ENCODE results near the gene XPO6.

The XPO6 gene

GRCh38 chr16:28155293-28155692 lies 56.5 kb downstream of the XPO6 start:
- Histone ChIP-seq H3K36me3 (ENCODE audit: control insufficient read depth, insufficient read depth, low read length) (peaks cover 76% of the 10 kb centered on the region), H3K4me1 (ENCODE audit: control insufficient read depth, insufficient read depth, low read length, poor library complexity, severe bottlenecking) (no peaks in the 10 kb centered on the region), H3K4me3 (ENCODE audit: extremely low read depth, insufficient read depth, low read length, poor library complexity, severe bottlenecking) (no peak overlapping the region), H3K9me3 (ENCODE audit: control insufficient read depth, low read length) (no peaks in the 10 kb centered on the region), H3K27ac (ENCODE audit: low read depth, low read length, severe bottlenecking) (no peak overlapping the region)
- WGBS, 2 experiments (ENCODE audit: insufficient coverage in 2 of 2) = 80 to 100% methylated on average over 1 of the region's 3 CpGs

GRCh38 chr16:28151180-28151579 lies 60.6 kb downstream of the XPO6 start:
- Histone ChIP-seq H3K4me3 (ENCODE audit: extremely low read depth, insufficient read depth, low read length, poor library complexity, severe bottlenecking) (no peak overlapping the region), H3K4me1 (ENCODE audit: control insufficient read depth, insufficient read depth, low read length, poor library complexity, severe bottlenecking) (no peaks in the 10 kb centered on the region), H3K27ac (ENCODE audit: low read depth, low read length, severe bottlenecking) (no peak overlapping the region), H3K36me3 (ENCODE audit: control insufficient read depth, insufficient read depth, low read length) (peaks cover 92% of the 10 kb centered on the region), H3K9me3 (ENCODE audit: control insufficient read depth, low read length) (no peaks in the 10 kb centered on the region)
- 98 to 100% methylated on average over 2 to 6 of the region's 7 CpGs for WGBS, 2 experiments (ENCODE audit: insufficient coverage in 2 of 2)

GRCh38 chr16:28149011-28149888 lies 62.5 kb downstream of the XPO6 start:
- H3K36me3 ChIP-seq (ENCODE audit: control insufficient read depth, insufficient read depth, low read length) = peaks cover 95% of the 10 kb centered on the region
- no peaks in the 10 kb centered on the region for H3K4me1 ChIP-seq (ENCODE audit: control insufficient read depth, insufficient read depth, low read length, poor library complexity, severe bottlenecking)
- no peak overlapping the region for H3K27ac ChIP-seq (ENCODE audit: low read depth, low read length, severe bottlenecking)
- WGBS, 2 experiments (ENCODE audit: insufficient coverage in 2 of 2) = 96 to 98% methylated on average over 6 of the region's 12 CpGs
- no peaks in the 10 kb centered on the region for H3K9me3 ChIP-seq (ENCODE audit: control insufficient read depth, low read length)
- H3K4me3 ChIP-seq (ENCODE audit: extremely low read depth, insufficient read depth, low read length, poor library complexity, severe bottlenecking) = no peak overlapping the region

GRCh38 chr16:28146536-28146935 lies 65.2 kb downstream of the XPO6 start:
- peaks cover 94% of the 10 kb centered on the region for H3K36me3 ChIP-seq (ENCODE audit: control insufficient read depth, insufficient read depth, low read length)
- H3K27ac ChIP-seq (ENCODE audit: low read depth, low read length, severe bottlenecking) = no peak overlapping the region
- peaks cover 7% of the 10 kb centered on the region for H3K4me1 ChIP-seq (ENCODE audit: control insufficient read depth, insufficient read depth, low read length, poor library complexity, severe bottlenecking)
- 62 to 83% methylated on average over 2 to 3 of the region's 3 CpGs for WGBS, 2 experiments (ENCODE audit: insufficient coverage in 2 of 2)
- H3K9me3 ChIP-seq (ENCODE audit: control insufficient read depth, low read length) = no peaks in the 10 kb centered on the region
- no peak overlapping the region for H3K4me3 ChIP-seq (ENCODE audit: extremely low read depth, insufficient read depth, low read length, poor library complexity, severe bottlenecking)

- Histone ChIP-seq H3K4me3 (ENCODE audit: extremely low read depth, insufficient read depth, low read length, poor library complexity, severe bottlenecking) (no peak overlapping the region), H3K4me1 (ENCODE audit: control insufficient read depth, insufficient read depth, low read length, poor library complexity, severe bottlenecking) (peaks cover 7% of the 10 kb centered on the region), H3K36me3 (ENCODE audit: control insufficient read depth, insufficient read depth, low read length) (peaks cover 94% of the 10 kb centered on the region), H3K27ac (ENCODE audit: low read depth, low read length, severe bottlenecking) (no peak overlapping the region), H3K9me3 (ENCODE audit: control insufficient read depth, low read length) (no peaks in the 10 kb centered on the region)
- WGBS, 2 experiments (ENCODE audit: insufficient coverage in 2 of 2) = 100% methylated on average over 1 of the region's 2 CpGs; no CpG with 5 or more reads in 1 of the 2 experiments
Measured at GRCh38 chr16:28145796-28146195, 66.0 kb downstream of the XPO6 start.

GRCh38 chr16:28140788-28141618 lies 70.8 kb downstream of the XPO6 start:
- H3K9me3 ChIP-seq (ENCODE audit: control insufficient read depth, low read length) = no peaks in the 10 kb centered on the region
- no peak overlapping the region for H3K27ac ChIP-seq (ENCODE audit: low read depth, low read length, severe bottlenecking)
- no peak overlapping the region for H3K4me3 ChIP-seq (ENCODE audit: extremely low read depth, insufficient read depth, low read length, poor library complexity, severe bottlenecking)
- H3K4me1 ChIP-seq (ENCODE audit: control insufficient read depth, insufficient read depth, low read length, poor library complexity, severe bottlenecking) = peaks cover 15% of the 10 kb centered on the region
- H3K36me3 ChIP-seq (ENCODE audit: control insufficient read depth, insufficient read depth, low read length) = peaks cover 83% of the 10 kb centered on the region
- WGBS, 2 experiments (ENCODE audit: insufficient coverage in 2 of 2) = 93 to 95% methylated on average over 3 to 4 of the region's 5 CpGs

- Histone ChIP-seq H3K4me3 (ENCODE audit: extremely low read depth, insufficient read depth, low read length, poor library complexity, severe bottlenecking) (no peak overlapping the region), H3K36me3 (ENCODE audit: control insufficient read depth, insufficient read depth, low read length) (peaks cover 81% of the 10 kb centered on the region), H3K9me3 (ENCODE audit: control insufficient read depth, low read length) (no peaks in the 10 kb centered on the region), H3K27ac (ENCODE audit: low read depth, low read length, severe bottlenecking) (no peak overlapping the region), H3K4me1 (ENCODE audit: control insufficient read depth, insufficient read depth, low read length, poor library complexity, severe bottlenecking) (peaks cover 15% of the 10 kb centered on the region)
- WGBS, 2 experiments (ENCODE audit: insufficient coverage in 2 of 2) = no CpG with 5 or more reads among the region's 1 CpG
Measured at GRCh38 chr16:28139530-28139929, 72.2 kb downstream of the XPO6 start.

- H3K36me3 ChIP-seq (ENCODE audit: control insufficient read depth, insufficient read depth, low read length) = peaks cover 84% of the 10 kb centered on the region
- H3K9me3 ChIP-seq (ENCODE audit: control insufficient read depth, low read length) = no peaks in the 10 kb centered on the region
- 92 to 96% methylated on average over 6 of the region's 6 CpGs for WGBS, 2 experiments (ENCODE audit: insufficient coverage in 2 of 2)
- H3K4me3 ChIP-seq (ENCODE audit: extremely low read depth, insufficient read depth, low read length, poor library complexity, severe bottlenecking) = no peak overlapping the region
- no peak overlapping the region for H3K27ac ChIP-seq (ENCODE audit: low read depth, low read length, severe bottlenecking)
- peaks cover 9% of the 10 kb centered on the region for H3K4me1 ChIP-seq (ENCODE audit: control insufficient read depth, insufficient read depth, low read length, poor library complexity, severe bottlenecking)
Measured at GRCh38 chr16:28136751-28137434, 74.9 kb downstream of the XPO6 start.

- Histone ChIP-seq H3K4me1 (ENCODE audit: control insufficient read depth, insufficient read depth, low read length, poor library complexity, severe bottlenecking) (peaks cover 8% of the 10 kb centered on the region), H3K4me3 (ENCODE audit: extremely low read depth, insufficient read depth, low read length, poor library complexity, severe bottlenecking) (no peak overlapping the region), H3K36me3 (ENCODE audit: control insufficient read depth, insufficient read depth, low read length) (peaks cover 90% of the 10 kb centered on the region), H3K27ac (ENCODE audit: low read depth, low read length, severe bottlenecking) (no peak overlapping the region), H3K9me3 (ENCODE audit: control insufficient read depth, low read length) (no peaks in the 10 kb centered on the region)
- WGBS, 2 experiments (ENCODE audit: insufficient coverage in 2 of 2) = 94 to 100% methylated on average over 3 to 4 of the region's 7 CpGs
Measured at GRCh38 chr16:28133666-28134065, 78.1 kb downstream of the XPO6 start.

- Histone ChIP-seq H3K36me3 (ENCODE audit: control insufficient read depth, insufficient read depth, low read length) (peaks cover 94% of the 10 kb centered on the region), H3K9me3 (ENCODE audit: control insufficient read depth, low read length) (no peaks in the 10 kb centered on the region), H3K4me1 (ENCODE audit: control insufficient read depth, insufficient read depth, low read length, poor library complexity, severe bottlenecking) (no peaks in the 10 kb centered on the region), H3K4me3 (ENCODE audit: extremely low read depth, insufficient read depth, low read length, poor library complexity, severe bottlenecking) (no peak overlapping the region), H3K27ac (ENCODE audit: low read depth, low read length, severe bottlenecking) (no peak overlapping the region)
- WGBS, 2 experiments (ENCODE audit: insufficient coverage in 2 of 2) = 72% methylated on average over 4 of the region's 5 CpGs; no CpG with 5 or more reads in 1 of the 2 experiments
Measured at GRCh38 chr16:28131743-28132393, 79.9 kb downstream of the XPO6 start.
